T-helper 2 cell treated with Interferon-gamma antibody and Interleukin-4, amounts not matched to agents 5 μg/mL and 100 μg/mL, for 36 hours (primary cell): ENCODE measurements around the gene LDLRAD3.
A peak's percentile ranks its signal among the peaks of the same experiment; 100 is the strongest.

Source experiments
- DNase-seq: peaks from one replicate; pipeline ENCODE4 v3.0.0; 2021; ENCODE audit warnings: low spot score
- H3K27ac Mint-ChIP-seq: one replicate; pipeline ENCODE4 v1.8.0; 2021; ENCODE audit warnings: mild to moderate bottlenecking, mixed read lengths
- H3K27me3 Mint-ChIP-seq: one replicate; pipeline ENCODE4 v1.8.0; 2021; ENCODE audit warnings: low read depth, mixed read lengths
- H3K36me3 Mint-ChIP-seq: one replicate; pipeline ENCODE4 v1.8.0; 2021; ENCODE audit warnings: low read depth, mixed read lengths
- H3K4me1 Mint-ChIP-seq: one replicate; pipeline ENCODE4 v1.8.0; 2021; ENCODE audit warnings: low read depth, mixed read lengths
- H3K4me3 Mint-ChIP-seq: one replicate; pipeline ENCODE4 v1.8.0; 2022; ENCODE audit warnings: mild to moderate bottlenecking, moderate library complexity, mixed read lengths
- H3K9me3 Mint-ChIP-seq: one replicate; pipeline ENCODE4 v1.8.0; 2021; ENCODE audit warnings: mixed read lengths

LDLRAD3 gene

GRCh38 chr11:36108881-36109589 is 165.2 kb downstream of the LDLRAD3 start:
- no peaks in the 10 kb centered on the region for H3K27me3 Mint-ChIP-seq
- H3K4me1 Mint-ChIP-seq, result peaks cover 27% of the 10 kb centered on the region
- peak overlapping the region; percentile 14 for H3K4me3 Mint-ChIP-seq
- peaks cover 12% of the 10 kb centered on the region for H3K9me3 Mint-ChIP-seq
- H3K36me3 Mint-ChIP-seq, result no peaks in the 10 kb centered on the region
- peak overlapping the region; percentile 12 for H3K27ac Mint-ChIP-seq
- DNase-seq, result no peak

GRCh38 chr11:36109590-36109849 is 165.7 kb downstream of the LDLRAD3 start:
- Mint-ChIP-seq H3K4me1 (peaks cover 27% of the 10 kb centered on the region), H3K27ac (peak overlapping the region; percentile 87), H3K36me3 (no peaks in the 10 kb centered on the region), H3K4me3 (peak overlapping the region; percentile 14), H3K9me3 (peaks cover 12% of the 10 kb centered on the region), H3K27me3 (no peaks in the 10 kb centered on the region)
- DNase-seq, result no peak

GRCh38 chr11:36109850-36110606 is 166.2 kb downstream of the LDLRAD3 start:
- Mint-ChIP-seq H3K4me3 (peak overlapping the region; percentile 52), H3K4me1 (peaks cover 26% of the 10 kb centered on the region), H3K36me3 (no peaks in the 10 kb centered on the region), H3K27ac (peak overlapping the region; percentile 87), H3K9me3 (peaks cover 12% of the 10 kb centered on the region), H3K27me3 (no peaks in the 10 kb centered on the region)
- no peak for DNase-seq

- Mint-ChIP-seq H3K27me3 (no peaks in the 10 kb centered on the region), H3K27ac (peak overlapping the region; percentile 87), H3K9me3 (peaks cover 12% of the 10 kb centered on the region), H3K4me1 (peaks cover 26% of the 10 kb centered on the region), H3K36me3 (no peaks in the 10 kb centered on the region), H3K4me3 (peak overlapping the region; percentile 52)
- no peak for DNase-seq
These were observed 167.0 kb downstream of the LDLRAD3 start for GRCh38 chr11:36110668-36111410.

- H3K27ac Mint-ChIP-seq, result no peak overlapping the region
- H3K36me3 Mint-ChIP-seq, result no peaks in the 10 kb centered on the region
- no peak overlapping the region for H3K4me3 Mint-ChIP-seq
- peaks cover 12% of the 10 kb centered on the region for H3K27me3 Mint-ChIP-seq
- peaks cover 12% of the 10 kb centered on the region for H3K9me3 Mint-ChIP-seq
- no peak for DNase-seq
- peaks cover 23% of the 10 kb centered on the region for H3K4me1 Mint-ChIP-seq
These were observed 170.2 kb downstream of the LDLRAD3 start for GRCh38 chr11:36114095-36114494.

GRCh38 chr11:36115378-36115801 is 171.5 kb downstream of the LDLRAD3 start:
- Mint-ChIP-seq H3K27ac (no peak overlapping the region), H3K9me3 (peaks cover 12% of the 10 kb centered on the region), H3K4me1 (peaks cover 12% of the 10 kb centered on the region), H3K4me3 (no peak overlapping the region), H3K27me3 (peaks cover 20% of the 10 kb centered on the region), H3K36me3 (no peaks in the 10 kb centered on the region)
- no peak for DNase-seq

- Mint-ChIP-seq H3K27me3 (peaks cover 20% of the 10 kb centered on the region), H3K4me1 (peaks cover 4% of the 10 kb centered on the region), H3K9me3 (peaks cover 12% of the 10 kb centered on the region), H3K4me3 (no peak overlapping the region), H3K36me3 (no peaks in the 10 kb centered on the region), H3K27ac (no peak overlapping the region)
- no peak for DNase-seq
These were observed 172.3 kb downstream of the LDLRAD3 start for GRCh38 chr11:36116161-36116560.

GRCh38 chr11:36118084-36118483 is 174.2 kb downstream of the LDLRAD3 start:
- no peak for DNase-seq
- H3K36me3 Mint-ChIP-seq, result no peaks in the 10 kb centered on the region
- peaks cover 2% of the 10 kb centered on the region for H3K4me1 Mint-ChIP-seq
- H3K9me3 Mint-ChIP-seq, result peaks cover 3% of the 10 kb centered on the region
- H3K4me3 Mint-ChIP-seq, result no peak overlapping the region
- peaks cover 22% of the 10 kb centered on the region for H3K27me3 Mint-ChIP-seq
- H3K27ac Mint-ChIP-seq, result no peak overlapping the region

GRCh38 chr11:36119300-36119699 is 175.4 kb downstream of the LDLRAD3 start:
- no peak for DNase-seq
- H3K36me3 Mint-ChIP-seq, result no peaks in the 10 kb centered on the region
- H3K4me3 Mint-ChIP-seq, result no peak overlapping the region
- H3K27me3 Mint-ChIP-seq, result peaks cover 25% of the 10 kb centered on the region
- H3K4me1 Mint-ChIP-seq, result peaks cover 2% of the 10 kb centered on the region
- H3K9me3 Mint-ChIP-seq, result no peaks in the 10 kb centered on the region
- no peak overlapping the region for H3K27ac Mint-ChIP-seq

GRCh38 chr11:36121054-36121453 is 177.2 kb downstream of the LDLRAD3 start:
- no peaks in the 10 kb centered on the region for H3K36me3 Mint-ChIP-seq
- H3K4me3 Mint-ChIP-seq, result no peak overlapping the region
- H3K9me3 Mint-ChIP-seq, result no peaks in the 10 kb centered on the region
- no peak overlapping the region for H3K27ac Mint-ChIP-seq
- H3K4me1 Mint-ChIP-seq, result peaks cover 2% of the 10 kb centered on the region
- peaks cover 25% of the 10 kb centered on the region for H3K27me3 Mint-ChIP-seq
- no peak for DNase-seq

- Mint-ChIP-seq H3K27me3 (peaks cover 23% of the 10 kb centered on the region), H3K4me1 (peaks cover 2% of the 10 kb centered on the region), H3K36me3 (no peaks in the 10 kb centered on the region), H3K4me3 (no peak overlapping the region), H3K9me3 (no peaks in the 10 kb centered on the region), H3K27ac (no peak overlapping the region)
- no peak for DNase-seq
These were observed 178.8 kb downstream of the LDLRAD3 start for GRCh38 chr11:36122671-36123070.

GRCh38 chr11:36123336-36124101 is 179.7 kb downstream of the LDLRAD3 start:
- peaks cover 2% of the 10 kb centered on the region for H3K4me1 Mint-ChIP-seq
- H3K27me3 Mint-ChIP-seq, result peaks cover 17% of the 10 kb centered on the region
- H3K4me3 Mint-ChIP-seq, result no peak overlapping the region
- H3K27ac Mint-ChIP-seq, result no peak overlapping the region
- H3K36me3 Mint-ChIP-seq, result no peaks in the 10 kb centered on the region
- no peaks in the 10 kb centered on the region for H3K9me3 Mint-ChIP-seq
- no peak for DNase-seq

- no peaks in the 10 kb centered on the region for H3K4me1 Mint-ChIP-seq
- no peaks in the 10 kb centered on the region for H3K36me3 Mint-ChIP-seq
- no peaks in the 10 kb centered on the region for H3K9me3 Mint-ChIP-seq
- peaks cover 2% of the 10 kb centered on the region for H3K27me3 Mint-ChIP-seq
- H3K27ac Mint-ChIP-seq, result no peak overlapping the region
- H3K4me3 Mint-ChIP-seq, result no peak overlapping the region
- DNase-seq, result no peak
These were observed 182.8 kb downstream of the LDLRAD3 start for GRCh38 chr11:36126678-36127077.
